GM21737 (cell line): ENCODE results near the gene ANKRD65.
"Not testable (repeated sequence)": the region's sequence is repeated elsewhere in the genome, so short reads cannot be mapped to it uniquely, and the experiment has no call there.

Experiments used
- ATAC-seq: cut with Tn5 transposase; IDR thresholded peaks from one replicate; pipeline ENCODE4 v1.9.1; 2021; ENCODE audit warnings: mild to moderate bottlenecking, moderate library complexity; ENCODE audit not compliant: unreplicated experiment

ANKRD65 gene

DNA sequence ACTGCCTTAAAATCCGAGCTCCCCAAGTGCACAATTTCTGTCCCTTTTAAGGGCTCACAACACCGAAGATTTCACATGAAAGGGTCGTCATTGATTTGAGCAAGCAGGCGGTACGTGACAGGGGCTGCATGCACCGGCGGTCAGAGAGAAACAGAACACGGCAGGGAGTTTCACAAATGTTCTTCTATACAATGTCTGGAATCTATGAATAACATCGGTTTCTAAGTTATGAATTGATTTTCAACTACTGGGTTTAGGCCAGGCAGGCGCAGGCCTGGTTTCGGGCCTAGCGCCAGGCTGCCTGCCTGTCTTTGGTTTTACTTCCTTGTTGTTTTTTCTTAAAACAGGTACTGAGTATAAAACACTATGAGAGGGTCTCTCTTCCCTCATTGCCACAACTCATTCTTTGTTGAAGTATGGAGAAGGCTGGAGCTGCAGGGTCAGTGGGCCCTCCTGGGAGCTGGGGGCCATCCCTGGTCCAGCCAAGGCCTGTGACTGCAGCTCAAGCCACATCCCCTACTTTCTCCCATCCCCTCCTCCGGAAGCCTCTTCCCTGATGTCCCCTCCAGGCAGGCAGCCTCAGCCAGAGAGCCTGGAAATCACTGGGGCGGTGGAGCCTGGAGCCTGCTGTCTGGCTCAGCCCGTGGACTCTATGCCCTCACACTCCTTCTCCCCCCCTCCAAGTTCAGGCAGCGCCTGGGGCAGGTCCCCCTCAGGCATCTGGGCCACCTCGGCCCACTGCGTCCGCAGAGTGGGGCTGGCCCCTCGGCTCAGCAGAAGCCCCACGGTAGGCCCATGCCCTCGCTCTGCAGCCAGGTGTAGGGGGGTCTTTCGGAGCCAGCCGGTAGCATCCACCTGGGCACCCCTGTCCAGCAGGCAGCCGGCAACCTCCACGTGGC, 2.4 kb downstream of the ANKRD65 start:
- no peak for ATAC-seq

DNA sequence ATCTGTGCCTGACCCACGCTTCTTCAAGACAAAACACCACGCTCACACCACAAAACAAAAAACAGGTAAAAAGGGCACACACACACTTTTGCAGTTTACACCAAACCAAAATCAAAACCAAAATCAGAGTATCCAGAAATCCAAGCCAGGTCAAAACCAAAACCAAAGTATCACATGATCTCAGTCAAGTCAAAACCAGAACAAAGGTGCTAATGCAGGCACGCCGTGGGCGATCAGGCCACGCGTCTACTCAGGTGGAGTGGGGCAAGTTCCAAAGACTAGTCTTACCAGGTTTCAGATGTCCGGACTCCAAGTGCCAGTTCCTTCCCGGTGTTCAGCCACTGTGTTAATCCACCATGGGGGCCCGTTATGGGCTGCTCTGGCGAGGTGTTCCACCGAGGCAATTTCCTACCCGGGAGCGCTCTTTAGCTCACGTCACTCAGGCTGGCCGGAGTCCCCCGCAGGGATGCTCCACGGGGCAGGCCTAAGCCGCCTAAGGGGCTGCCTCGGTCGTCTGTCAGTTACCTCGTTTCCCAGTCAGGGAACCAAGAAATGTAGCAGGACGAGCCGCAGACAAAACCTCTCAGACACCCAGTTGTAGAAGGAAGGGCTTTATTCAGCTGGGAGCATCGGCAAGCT, 3.1 kb downstream of the ANKRD65 start:
- ATAC-seq, result not testable (repeated sequence)

- not testable (repeated sequence) for ATAC-seq
Measured at GRCh38 chr1:1417396-1417795, 3.7 kb downstream of the ANKRD65 start.

GRCh38 chr1:1415751-1416150, 5.3 kb downstream of the ANKRD65 start:
- no peak for ATAC-seq

DNA sequence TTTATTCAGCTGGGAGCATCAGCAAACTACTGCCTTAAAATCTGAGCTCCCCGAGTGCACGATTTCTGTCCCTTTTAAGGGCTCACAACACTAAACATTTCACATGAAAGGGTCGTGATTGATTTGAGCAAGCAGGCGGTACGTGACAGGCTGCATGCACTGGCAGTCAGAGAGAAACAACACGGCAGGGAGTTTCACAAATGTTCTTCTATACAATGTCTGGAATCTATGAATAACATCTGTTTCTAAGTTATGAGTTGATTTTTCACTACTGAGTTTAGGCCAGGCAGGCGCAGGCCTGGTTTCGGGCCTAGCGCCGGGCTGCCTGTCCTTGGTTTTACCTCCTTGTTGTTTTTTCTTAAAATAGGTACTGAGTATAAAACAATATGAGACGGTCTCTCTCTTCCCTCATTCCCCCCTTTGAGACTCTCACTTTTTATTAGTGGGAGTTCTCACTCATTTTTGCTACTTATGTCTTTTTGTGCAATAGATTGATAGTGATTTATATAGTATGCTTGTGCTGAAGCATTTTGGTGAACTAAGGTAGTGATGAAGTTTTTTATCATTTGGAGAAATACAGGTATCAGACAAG, 8.7 kb downstream of the ANKRD65 start:
- ATAC-seq, result not testable (repeated sequence)

DNA sequence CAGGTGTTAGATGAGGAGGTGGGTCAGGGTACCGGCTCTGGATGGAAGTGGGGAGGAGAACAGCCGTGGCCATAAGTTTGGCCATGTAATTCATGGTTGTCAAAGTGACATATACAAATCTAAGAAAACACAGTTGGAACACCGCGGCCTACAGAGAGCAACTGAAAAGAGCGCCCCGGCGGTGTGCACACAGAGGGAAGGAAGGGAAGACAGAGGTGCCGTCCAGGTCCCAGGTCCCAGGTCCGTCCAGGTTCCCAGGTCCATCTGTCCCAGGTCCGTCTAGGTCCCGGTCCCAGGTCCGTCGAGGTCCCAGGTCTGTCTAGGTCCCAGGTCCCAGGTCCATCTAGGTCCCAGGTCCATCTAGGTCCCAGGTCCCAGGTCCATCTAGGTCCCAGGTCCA, 9.4 kb downstream of the ANKRD65 start:
- no peak for ATAC-seq

DNA sequence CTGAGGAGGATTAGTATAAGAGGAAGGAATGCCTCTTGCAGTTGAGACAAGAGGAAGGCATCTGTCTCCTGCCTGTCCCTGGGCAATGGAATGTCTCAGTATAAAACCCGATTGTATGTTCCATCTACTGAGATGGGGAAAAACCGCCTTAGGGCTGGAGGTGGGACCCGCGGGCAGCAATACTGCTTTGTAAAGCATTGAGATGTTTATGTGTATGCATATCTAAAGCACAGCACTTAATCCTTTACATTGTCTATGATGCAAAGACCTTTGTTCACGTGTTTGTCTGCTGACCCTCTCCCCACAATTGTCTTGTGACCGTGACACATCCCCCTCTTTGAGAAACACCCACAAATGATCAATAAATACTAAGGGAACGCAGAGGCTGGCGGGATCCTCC, 10.8 kb downstream of the ANKRD65 start:
- not testable (repeated sequence) for ATAC-seq

GRCh38 chr1:1407636-1408318, 13.3 kb downstream of the ANKRD65 start:
- ATAC-seq, result peak; percentile 15

DNA sequence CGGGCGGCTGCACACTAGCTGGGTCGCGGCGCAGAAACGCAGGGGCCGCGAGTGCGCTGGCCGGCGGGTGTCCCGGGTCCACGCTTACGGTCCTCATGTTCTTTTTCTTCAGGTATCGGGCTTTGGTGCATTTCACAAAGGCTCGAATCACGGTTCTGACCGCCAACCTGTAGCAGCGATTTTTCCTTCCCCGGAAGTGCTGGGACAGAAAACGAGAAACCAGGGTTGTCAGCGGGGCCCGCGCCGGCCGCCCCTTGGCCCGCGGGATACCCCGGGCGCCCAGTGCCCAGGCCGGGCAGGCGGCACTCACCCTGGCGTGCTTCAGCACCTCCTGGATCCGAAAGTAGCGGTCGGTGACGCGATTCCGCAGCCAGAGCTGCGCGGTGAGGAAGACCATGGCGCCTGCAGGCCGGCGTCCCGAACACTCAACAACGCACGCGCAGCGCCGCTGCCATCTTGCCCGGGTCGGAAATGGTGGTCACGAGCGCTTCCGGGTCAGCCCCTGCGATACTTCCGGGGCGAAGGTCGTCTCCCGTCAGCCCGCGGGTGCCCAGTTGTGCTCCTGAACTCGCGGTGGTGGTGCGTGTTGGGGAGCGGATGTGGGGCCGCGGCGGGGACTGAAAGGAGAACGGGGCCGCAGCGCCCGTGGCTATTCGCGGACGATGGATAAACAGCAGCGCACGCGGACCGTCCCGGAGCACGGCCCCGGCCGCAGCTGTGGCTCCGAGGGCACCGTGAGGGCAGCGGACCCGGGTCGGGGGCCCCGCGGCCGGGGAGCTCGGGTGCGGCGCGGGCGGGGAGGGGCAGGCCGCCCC, 14.0 kb downstream of the ANKRD65 start, which contains the start of gene MRPL20:
MRPL20 (minus strand) TSS at position 473 of the 815 bp plus-strand sequence; CDS start at position 397, 76 bp downstream.
- ATAC-seq, result peak; percentile 77

GRCh38 chr1:1406101-1406820, 14.8 kb downstream of the ANKRD65 start:
- ATAC-seq, result no peak

- no peak for ATAC-seq
Measured at GRCh38 chr1:1403653-1404052, 17.4 kb downstream of the ANKRD65 start.

GRCh38 chr1:1402901-1403392, 18.1 kb downstream of the ANKRD65 start:
- not testable (repeated sequence) for ATAC-seq

DNA sequence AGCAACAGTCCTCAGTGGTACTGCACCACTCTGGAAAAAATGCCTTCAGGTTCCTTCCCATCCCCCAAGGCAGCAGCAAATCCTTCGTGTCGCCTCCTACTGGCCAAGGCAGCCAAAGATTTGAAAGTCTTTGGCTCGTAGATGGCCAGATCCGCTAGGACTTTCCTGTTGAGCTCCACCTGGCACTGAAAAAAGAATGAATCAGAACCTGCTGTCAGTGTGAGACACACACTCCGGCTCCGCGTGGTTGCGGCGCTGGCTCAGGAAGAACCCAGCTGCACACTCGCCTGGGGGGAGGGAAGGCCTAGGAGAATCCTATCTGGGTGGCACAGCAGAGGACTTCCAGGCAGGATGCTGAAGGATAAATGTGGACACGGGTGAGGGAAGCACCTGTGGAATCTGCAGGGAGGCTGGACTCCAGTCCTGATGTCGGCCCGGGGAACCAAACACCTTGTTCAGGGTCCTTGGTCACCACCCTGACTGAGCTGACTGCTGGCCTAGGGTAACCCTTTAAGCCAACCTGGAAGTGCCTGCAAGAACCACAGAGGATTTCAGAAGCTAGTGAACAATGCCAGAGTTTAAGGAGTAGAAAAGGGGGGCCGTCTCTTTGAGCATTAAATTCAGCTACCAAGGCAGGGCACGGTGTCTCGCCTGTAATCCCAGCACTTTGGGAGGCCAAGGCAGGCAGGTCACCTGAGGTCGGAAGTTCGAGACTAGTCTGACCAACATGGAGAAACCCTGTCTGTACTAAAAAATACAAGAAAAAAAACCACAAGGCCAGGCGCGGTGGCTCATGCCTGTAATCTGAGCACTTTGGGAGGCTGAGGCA, 18.8 kb downstream of the ANKRD65 start:
- ATAC-seq, result no peak

- no peak for ATAC-seq
Measured at GRCh38 chr1:1401457-1402010, 19.5 kb downstream of the ANKRD65 start.

DNA sequence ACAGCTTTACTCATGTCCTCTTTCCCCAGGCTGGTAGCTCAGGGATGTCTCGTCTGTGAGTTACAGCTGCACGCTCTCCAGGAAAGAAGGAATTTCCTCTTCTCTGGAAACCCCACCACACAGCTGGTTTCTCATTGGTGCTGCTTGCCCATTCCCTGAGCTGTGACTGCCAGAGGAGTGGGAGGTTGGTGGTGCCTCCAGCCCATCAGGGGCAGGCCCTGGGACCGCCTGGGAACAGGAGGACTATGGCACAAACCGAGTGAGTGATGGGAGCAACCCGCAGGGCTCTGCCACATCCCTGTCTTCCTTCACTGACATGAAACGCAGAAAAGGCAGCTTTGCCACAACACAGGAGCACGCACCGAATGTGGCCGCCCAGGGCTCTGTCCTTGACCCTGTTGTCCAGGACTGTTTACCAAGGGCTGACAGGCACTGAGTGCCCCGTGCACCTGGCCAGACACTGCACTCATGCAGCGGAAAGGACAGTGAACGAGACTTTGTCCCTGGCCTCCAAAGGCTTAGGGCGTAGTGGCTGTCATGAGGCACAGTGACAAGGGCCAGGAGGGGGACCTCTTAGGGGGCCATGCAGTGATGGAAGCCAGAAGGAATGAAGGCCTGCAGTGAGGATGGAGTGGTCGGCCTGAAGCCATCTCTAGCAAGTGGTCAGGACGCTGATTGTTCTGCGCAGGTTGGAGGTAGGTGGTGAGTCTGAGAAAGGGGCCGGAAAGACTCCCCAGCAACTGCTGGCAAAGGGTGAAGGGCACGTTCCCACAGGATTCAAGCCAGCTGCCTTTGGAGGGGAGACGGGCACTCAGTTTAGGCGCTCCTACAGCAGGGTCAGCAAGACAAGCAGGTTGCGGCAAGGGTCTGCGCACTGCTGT, 20.3 kb downstream of the ANKRD65 start:
- ATAC-seq, result no peak

GRCh38 chr1:1399872-1400575, 21.1 kb downstream of the ANKRD65 start:
- no peak for ATAC-seq
